Lower leg skin (tissue), 3 donors: ENCODE results near the gene CCSER1.

Experiments used
- CTCF ChIP-seq, 3 donors: fragments of 450-650 bp; IDR thresholded peaks; one replicate each; pipeline ENCODE4 v1.5.1; 2016; ENCODE audit warnings: antibody characterized with exemption in 3 of 3, mild to moderate bottlenecking in 3 of 3, moderate library complexity in 2 of 3
- POLR2A ChIP-seq, 2 donors: fragments of 450-650 bp; IDR thresholded peaks; one replicate each; pipeline ENCODE4 v1.6.1; 2016 to 2017; ENCODE audit warnings: antibody characterized with exemption in 2 of 2, mild to moderate bottlenecking in 1 of 2, moderate library complexity in 1 of 2

GRCh38 chr4:90602726-90603125 is 475.5 kb downstream of the CCSER1 start:
- TF ChIP-seq CTCF (IDR thresholded peaks at IDR 0.05) = no peak
- no peak for TF ChIP-seq POLR2A (IDR thresholded peaks at IDR 0.05)
